ENCODE results near the gene BCL7A. TPM values are rescaled to one million over a fixed set of nuclear protein-coding genes. Genes with fewer than 3 reads are reported as not detected.

Gene BCL7A
- 9.3 to 12.4 TPM (median 11.3 TPM) in 5 replicates for total RNA-seq (2022; extraction: Qiagen RNA extraction)

GRCh38 chr12:122021822-122022392, at the start of gene BCL7A:
Gene BCL7A (plus strand): TSS chr12:122021884. CDS start chr12:122022092, 208 bp downstream.

GRCh38 chr12:122078141-122079032, 56.7 kb downstream of the BCL7A start, which contains the start of gene MLXIP:
Gene MLXIP (plus strand): TSS chr12:122078756. CDS start chr12:122078854, 98 bp downstream.

Other genes starting within 250 kb of the BCL7A start
- gene RHOF, start 228.2 kb upstream of the BCL7A start, total RNA-seq (2022; extraction: Qiagen RNA extraction) = 82.6 to 96.9 TPM (median 89.9 TPM) in 5 replicates
- 11.0 to 12.2 TPM (median 11.8 TPM) in 5 replicates for gene SETD1B, start 217.9 kb upstream of the BCL7A start, total RNA-seq (2022; extraction: Qiagen RNA extraction)
- gene HPD, start 163.0 kb upstream of the BCL7A start, total RNA-seq (2022; extraction: Qiagen RNA extraction) = 1.4 to 2.1 TPM (median 1.9 TPM) in 5 replicates
- 116 to 162 TPM (median 126 TPM) in 5 replicates for gene PSMD9, start 133.1 kb upstream of the BCL7A start, total RNA-seq (2022; extraction: Qiagen RNA extraction)
- 0.85 to 1.7 TPM (median 1.3 TPM) in 5 replicates for gene CFAP251, start 103.3 kb upstream of the BCL7A start, total RNA-seq (2022; extraction: Qiagen RNA extraction)
- 32.5 to 44.3 TPM (median 39.7 TPM) in 5 replicates for gene MLXIP, start 56.9 kb downstream of the BCL7A start, total RNA-seq (2022; extraction: Qiagen RNA extraction)
- not detected in 5 replicates for gene IL31, start 152.3 kb downstream of the BCL7A start, total RNA-seq (2022; extraction: Qiagen RNA extraction)
- 0.09 to 0.52 TPM (median 0.13 TPM) in 4 of 5 replicates, not detected in the other for gene LRRC43, start 161.2 kb downstream of the BCL7A start, total RNA-seq (2022; extraction: Qiagen RNA extraction)
- 0.62 to 0.86 TPM (median 0.79 TPM) in 5 replicates for gene B3GNT4, start 181.8 kb downstream of the BCL7A start, total RNA-seq (2022; extraction: Qiagen RNA extraction)
- 67.6 to 75.6 TPM (median 68.2 TPM) in 5 replicates for gene DIABLO, start 204.2 kb downstream of the BCL7A start, total RNA-seq (2022; extraction: Qiagen RNA extraction)
- 18.4 to 21.6 TPM (median 19.3 TPM) in 5 replicates for gene VPS33A, start 244.6 kb downstream of the BCL7A start, total RNA-seq (2022; extraction: Qiagen RNA extraction)